HepG2 (cell line): ENCODE data around the gene FRMD4A. TPM values are rescaled to one million over a fixed set of nuclear protein-coding genes. Genes with fewer than 3 reads are reported as not detected.

Source experiments
- ATAC-seq: fragments of 200-7000 bp; cut with Tn5 transposase; 3 replicates; pipeline ENCODE4 v1.9.1; 2020; ENCODE audit warnings: mild to moderate bottlenecking, moderate library complexity
- BruUV-seq: library from RNA; stranded (reverse); fragments of 400-500 nt; replicated peaks from 2 replicates; lab custom pipeline; 2021; lab: Mats Ljungman, UMichigan
- CTCF ChIA-PET: fragments of 300-600 bp; formaldehyde crosslinking; extraction: SDS; loops from one replicate; lab custom pipeline; 2021; ENCODE audit warnings: low total read pairs, inconsistent platforms, low intra/inter-chr PET ratio; lab: Yijun Ruan, JAX
- POLR2A ChIA-PET: fragments of 350-600 bp; sonication (Branson Sonifier 250); formaldehyde crosslinking; loops from one replicate; lab custom pipeline; 2020; ENCODE audit warnings: antibody characterized with exemption, inconsistent platforms; lab: Yijun Ruan, JAX
- DNase-seq: peaks from one replicate; pipeline ENCODE4 v3.0.0-alpha.2; 2015; ENCODE audit warnings: low spot score
- FAIRE-seq: peaks from 3 replicates; lab custom pipeline; 2011; peaks lifted over from hg19 to GRCh38; lab: Jason Lieb, UNC
- H2AFZ ChIP-seq: one replicate; pipeline ENCODE4 v1.6.1; 2011; ENCODE audit warnings: low read length, inconsistent platforms
- H3K27ac ChIP-seq: fragments of 300-600 bp; 3 replicates; pipeline ENCODE4 v1.8.0; 2011; ENCODE audit warnings: mixed run types, mild to moderate bottlenecking, mixed read lengths, low read length, inconsistent platforms; ENCODE audit not compliant: insufficient read depth; ENCODE audit errors: extremely low read length
- H3K27me3 ChIP-seq, 2 experiments: fragments of 200-600 bp in 1 of 2; 2 replicates in 1 of 2; 3 replicates in 1 of 2; pipeline versions ENCODE4 v1.6.0 to v1.8.0; 2011; ENCODE audit warnings: low read length in 2 of 2, mild to moderate bottlenecking in 2 of 2, moderate library complexity in 2 of 2, inconsistent platforms in 1 of 2; ENCODE audit not compliant: insufficient read depth in 2 of 2, control insufficient read depth in 1 of 2
- H3K36me3 ChIP-seq, 2 experiments: fragments of 200-600 bp in 1 of 2; replicated peaks in 1 of 2; 2 replicates in 1 of 2; 3 replicates in 1 of 2; pipeline versions ENCODE4 v1.5.1 to v1.8.0; 2011; ENCODE audit warnings: low read length in 2 of 2, inconsistent platforms in 1 of 2; ENCODE audit not compliant: insufficient read depth in 2 of 2, control insufficient read depth in 1 of 2
- H3K4me1 ChIP-seq: 2 replicates; pipeline ENCODE4 v1.5.1; 2012; ENCODE audit warnings: low read length, inconsistent platforms; ENCODE audit not compliant: insufficient read depth
- H3K4me2 ChIP-seq: 2 replicates; pipeline ENCODE4 v1.6.0; 2011; ENCODE audit warnings: low read depth, low read length, inconsistent platforms
- H3K4me3 ChIP-seq, 3 experiments: fragments of 200-600 bp in 1 of 3; sonication (generic), shearing (Covaris generic) in 1 of 3; replicated peaks in 1 of 3; 2 replicates each; pipeline ENCODE4 v1.5.1; 2011 to 2016; ENCODE audit warnings: low read length in 3 of 3, inconsistent platforms in 2 of 3, low read depth in 2 of 3, mild to moderate bottlenecking in 2 of 3, control low read depth in 1 of 3, mixed read lengths in 1 of 3; ENCODE audit not compliant: insufficient read depth in 1 of 3
- H3K79me2 ChIP-seq: one replicate; pipeline ENCODE4 v1.6.1; 2011; ENCODE audit warnings: low read length, inconsistent platforms; ENCODE audit not compliant: insufficient read depth
- H3K9ac ChIP-seq: 2 replicates; pipeline ENCODE4 v1.6.0; 2011; ENCODE audit warnings: mild to moderate bottlenecking, low read depth, low read length, inconsistent platforms; ENCODE audit not compliant: insufficient read depth
- H3K9me3 ChIP-seq: 2 replicates; pipeline ENCODE4 v1.5.1; 2012; ENCODE audit warnings: mild to moderate bottlenecking, low read length
- H4K20me1 ChIP-seq: 2 replicates; pipeline ENCODE4 v1.6.0; 2011; ENCODE audit warnings: inconsistent platforms, mild to moderate bottlenecking, low read length, moderate library complexity; ENCODE audit not compliant: insufficient read depth
- ARID2 ChIP-seq: sonication (generic); formaldehyde crosslinking; IDR thresholded peaks from 2 replicates; pipeline ENCODE4 v1.8.1; 2022; ENCODE audit warnings: mild to moderate bottlenecking, missing genetic modification reagents, borderline replicate concordance
- ARID3A ChIP-seq: IDR thresholded peaks from 2 replicates; pipeline ENCODE4 v1.6.1; 2012; ENCODE audit warnings: low read depth, low read length, improper control_type of control experiment
- CCAR2 ChIP-seq: fragments of 200-400 bp; formaldehyde crosslinking; optimal IDR thresholded peaks from 2 replicates; pipeline ENCODE3; 2018; ENCODE audit warnings: low read depth, mild to moderate bottlenecking, low read length, moderate library complexity
- HNRNPUL1 ChIP-seq: fragments of 200-400 bp; formaldehyde crosslinking; IDR thresholded peaks from 2 replicates; pipeline ENCODE4 v1.6.1; 2017; ENCODE audit warnings: low read depth, mild to moderate bottlenecking, low read length, moderate library complexity
- ZNF546 ChIP-seq: sonication (generic); formaldehyde crosslinking; conservative IDR thresholded peaks from 2 replicates; pipeline ENCODE4 v1.8.1; 2023; ENCODE audit warnings: mild to moderate bottlenecking, missing genetic modification reagents
- ZNF562 ChIP-seq: sonication (generic); formaldehyde crosslinking; IDR thresholded peaks from 2 replicates; pipeline ENCODE4 v1.8.0; 2022; ENCODE audit warnings: missing genetic modification reagents, borderline replicate concordance
- ZNF766 ChIP-seq: sonication (generic); formaldehyde crosslinking; IDR thresholded peaks from 2 replicates; pipeline ENCODE4 v1.5.0; 2020; ENCODE audit warnings: missing genetic modification reagents, borderline replicate concordance
- WGBS: methylation state at CpG from one replicate; pipeline ENCODE4 v1.1.6; 2017; ENCODE audit warnings: low lambda C conversion rate; 5-methylcytosine and 5-hydroxymethylcytosine counted together
- in situ Hi-C: cut with HindIII; loops from 2 replicates; pipeline ENCODE4 v1.10.0; 2017; ENCODE audit warnings: low pct_unique_long_range_greater_than_20kb; ENCODE audit not compliant: extremely low pct_ligation_motif_present
- intact Hi-C: fragments of 100-400 bp; cut with micrococcal nuclease; formaldehyde crosslinking; loops from one replicate; pipeline ENCODE4 v1.10.0; 2022; ENCODE audit not compliant: unreplicated experiment
- polyA plus RNA-seq, 8 experiments: library from polyadenylated mRNA; depleted of rRNA in 3 of 8; stranded (reverse) in 7 of 8; unstranded in 1 of 8; fragments of >200 nt; fragmentation: Illumina TruSeq in 4 of 8; extraction: Trizol in 4 of 8; gene quantifications; 2 replicates each; pipeline versions ENCODE4 v1.2.1 to v1.2.3, GENCODE V29; 2011 to 2016; ENCODE audit warnings: low read depth in 4 of 8, missing spikeins in 1 of 8, mixed read lengths in 1 of 8; ENCODE audit not compliant: insufficient read depth in 1 of 8
- total RNA-seq, 5 experiments: library from RNA; depleted of rRNA; stranded (reverse); fragments of >200 nt; fragmentation: Illumina TruSeq; extraction: Trizol; gene quantifications; 2 replicates each; pipeline ENCODE4 v1.2.3, GENCODE V29; 2016; ENCODE audit warnings: low read depth in 1 of 5
- TF ChIP-seq, protein P1 (sequence below): sonication (generic); formaldehyde crosslinking; IDR thresholded peaks from 2 replicates; pipeline ENCODE4 v1.4.0; 2020; ENCODE audit warnings: missing genetic modification reagents, borderline replicate concordance

FRMD4A gene
- total and polyA plus RNA-seq, 2 of the 13 experiments (the other 11 are each of a cell fraction or from before 2014, with no cell fraction given) = 0.09 to 0.26 TPM

DNA sequence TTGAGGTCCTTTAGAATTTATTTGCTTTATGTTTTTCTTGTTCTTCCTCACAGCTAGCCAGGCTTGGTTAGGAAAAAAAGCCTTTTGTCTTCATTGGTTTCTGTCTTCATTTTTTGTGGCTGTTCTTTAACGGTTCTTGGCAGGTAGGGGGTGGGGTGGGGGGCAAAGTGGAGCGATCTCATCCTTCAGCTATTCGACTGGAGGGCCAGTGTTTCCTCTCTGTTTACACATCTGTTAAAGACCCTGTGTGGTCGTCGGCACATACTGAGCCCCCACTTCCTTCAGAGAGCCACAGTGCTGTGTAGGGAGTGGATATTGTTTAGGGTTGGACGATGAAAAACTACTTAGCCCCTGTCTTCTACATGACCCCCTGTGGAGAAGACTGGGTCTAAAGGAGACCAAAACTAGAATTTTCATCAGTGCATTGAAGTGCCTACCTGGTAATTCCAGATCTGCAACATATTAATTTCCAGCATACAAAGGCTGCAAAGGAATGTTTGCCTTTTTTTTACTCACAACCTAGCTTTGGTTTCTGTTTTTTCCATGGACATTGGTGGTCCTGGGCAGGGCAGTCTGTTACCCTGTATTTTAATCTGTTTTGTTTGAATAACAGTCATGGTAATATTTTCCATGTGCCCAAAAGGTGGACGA is 714.9 kb downstream of the FRMD4A start (continued):
- TF ChIP-seq, protein P1, sequence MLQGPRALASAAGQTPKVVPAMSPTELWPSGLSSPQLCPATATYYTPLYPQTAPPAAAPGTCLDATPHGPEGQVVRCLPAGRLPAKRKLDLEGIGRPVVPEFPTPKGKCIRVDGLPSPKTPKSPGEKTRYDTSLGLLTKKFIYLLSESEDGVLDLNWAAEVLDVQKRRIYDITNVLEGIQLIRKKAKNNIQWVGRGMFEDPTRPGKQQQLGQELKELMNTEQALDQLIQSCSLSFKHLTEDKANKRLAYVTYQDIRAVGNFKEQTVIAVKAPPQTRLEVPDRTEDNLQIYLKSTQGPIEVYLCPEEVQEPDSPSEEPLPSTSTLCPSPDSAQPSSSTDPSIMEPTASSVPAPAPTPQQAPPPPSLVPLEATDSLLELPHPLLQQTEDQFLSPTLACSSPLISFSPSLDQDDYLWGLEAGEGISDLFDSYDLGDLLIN (CRISPR knock-in tag) = no peak
- TF ChIP-seq ZNF562 = no peak
- no peak for TF ChIP-seq HNRNPUL1

- ATAC-seq (no peak; the same call in 2 of the 3 replicates), FAIRE-seq (no peak), DNase-seq (no peak)
- no peaks in the 10 kb centered on the region for H4K20me1 ChIP-seq
- no peak overlapping the region for H2AFZ ChIP-seq
- no peaks in the 10 kb centered on the region for H3K4me1 ChIP-seq
- in situ Hi-C loops = no loop called here
- H3K4me2 ChIP-seq = no peak overlapping the region
- H3K4me3 ChIP-seq = no peak overlapping the region
- no peaks in the 10 kb centered on the region for H3K9me3 ChIP-seq
- no peaks in the 10 kb centered on the region for H3K27me3 ChIP-seq
- TF ChIP-seq ARID3A = no peak
- TF ChIP-seq ZNF766 (CRISPR knock-in tag) = no peak
- TF ChIP-seq CCAR2 = no peak
- TF ChIP-seq ARID2 (CRISPR knock-in tag) = no peak
- TF ChIP-seq ZNF546 (CRISPR knock-in tag) = no peak
- TF ChIP-seq, all 625 proteins: peak for 0
- 91% methylated on average over 8 of the region's 8 CpGs for WGBS
- no peak overlapping the region for H3K9ac ChIP-seq
- no TSS peak for BruUV-seq
- no peaks in the 10 kb centered on the region for H3K79me2 ChIP-seq
- ChIA-PET POLR2A (no interaction called here), CTCF (no interaction called here)
- H3K36me3 ChIP-seq = peaks cover 6 to 32% of the 10 kb centered on the region in 2 experiments; a peak in 4 of 5 replicates
- intact Hi-C loops = no loop called here
- no peak overlapping the region for H3K27ac ChIP-seq
Measured at GRCh38 chr10:13614530-13615332, 716.0 kb downstream of the FRMD4A start.
